Esophagus muscularis mucosa (tissue), 4 donors: ENCODE data around the gene NLRP11. TPM values are rescaled to one million over a fixed set of nuclear protein-coding genes. Genes with fewer than 3 reads are reported as not detected.
"Not testable (repeated sequence)": the region's sequence is repeated elsewhere in the genome, so short reads cannot be mapped to it uniquely, and the experiment has no call there.

Source experiments
- DNase-seq: peaks from one replicate; pipeline ENCODE4 v3.0.0-alpha.2; 2017; ENCODE audit errors: extremely low spot score
- H3K27ac ChIP-seq, 4 donors: fragments of 200-600 bp; sonication (generic); replicated peaks in 1 of 4; 1 replicate in 3 of 4; 2 replicates in 1 of 4; pipeline ENCODE4 v1.5.1; 2016 to 2019; ENCODE audit warnings: mild to moderate bottlenecking in 1 of 4
- H3K27me3 ChIP-seq, 4 donors: fragments of 200-600 bp; sonication (generic); one replicate each; pipeline versions ENCODE4 v1.5.1 to v1.6.0; 2016 to 2019
- H3K36me3 ChIP-seq, 4 donors: fragments of 200-600 bp; sonication (generic); one replicate each; pipeline ENCODE4 v1.5.1; 2016 to 2019
- H3K4me1 ChIP-seq, 4 donors: fragments of 200-600 bp; sonication (generic); one replicate each; pipeline ENCODE4 v1.5.1; 2016 to 2019
- H3K4me3 ChIP-seq, 4 donors: fragments of 200-600 bp; sonication (generic); 1 replicate in 2 of 4; 2 replicates in 2 of 4; pipeline ENCODE4 v1.5.1; 2016 to 2019; ENCODE audit warnings: mild to moderate bottlenecking in 4 of 4, moderate library complexity in 1 of 4
- H3K9me3 ChIP-seq, 4 donors: fragments of 200-600 bp; sonication (generic); 1 replicate in 3 of 4; 2 replicates in 1 of 4; pipeline ENCODE4 v1.5.1; 2016 to 2019
- CTCF ChIP-seq, 3 experiments: fragments of 200-600 bp in 2 of 3; fragments of 450-650 bp in 1 of 3; sonication (generic) in 2 of 3; IDR thresholded peaks; one replicate each; pipeline ENCODE4 v1.5.1; 2017 to 2019; ENCODE audit warnings: antibody characterized with exemption in 3 of 3, mild to moderate bottlenecking in 2 of 3, moderate library complexity in 1 of 3
- EP300 ChIP-seq: sonication (generic); formaldehyde crosslinking; IDR thresholded peaks from one replicate; pipeline ENCODE4 v1.6.1; 2017; ENCODE audit warnings: antibody characterized with exemption
- POLR2A ChIP-seq: fragments of 450-650 bp; IDR thresholded peaks from one replicate; pipeline ENCODE4 v1.6.1; 2017; ENCODE audit warnings: antibody characterized with exemption, moderate library complexity, mild to moderate bottlenecking, low read depth
- POLR2AphosphoS5 ChIP-seq, 2 donors: sonication (generic); formaldehyde crosslinking; IDR thresholded peaks; one replicate each; pipeline ENCODE4 v1.6.1; 2017; ENCODE audit warnings: antibody characterized with exemption in 2 of 2
- WGBS: methylation state at CpG from one replicate; pipeline ENCODE4 v1.1.5; 2018; 5-methylcytosine and 5-hydroxymethylcytosine counted together
- intact Hi-C: fragments of 100-400 bp; cut with DNase I; formaldehyde crosslinking; loops from one replicate; pipeline ENCODE4 v1.15.1; 2023
- total RNA-seq, 4 donors: library from RNA; depleted of rRNA; stranded (reverse); fragments of >200 nt; gene quantifications; one replicate each; pipeline versions ENCODE4 v1.1.0 to v1.2.1, GENCODE V29; 2016

NLRP11 gene
- total RNA-seq, 4 donors from 2014 or later: not detected

GRCh38 chr19:55777528-55777927 lies 54.3 kb downstream of the NLRP11 start:
- Histone ChIP-seq H3K36me3 (no peaks in the 10 kb centered on the region), H3K4me3 (no peak overlapping the region), H3K4me1 (no peaks in the 10 kb centered on the region), H3K9me3 (no peaks in the 10 kb centered on the region), H3K27ac (no peak overlapping the region), H3K27me3 (peaks cover 0 to 42% (median 0%) of the 10 kb centered on the region in 4 donors)
- DNase-seq: no peak
- intact Hi-C loops: no loop called here
- WGBS: 5% methylated on average over 4 of the region's 7 CpGs
- no peak for TF ChIP-seq CTCF (IDR thresholded peaks at IDR 0.05)
- no peak for TF ChIP-seq POLR2AphosphoS5 (IDR thresholded peaks at IDR 0.05)
- TF ChIP-seq POLR2A: no peak
- TF ChIP-seq EP300: no peak

- H3K4me3 ChIP-seq, H3K9me3 ChIP-seq, H3K36me3 ChIP-seq, intact Hi-C loops, H3K27ac ChIP-seq, DNase-seq, H3K27me3 ChIP-seq, H3K4me1 ChIP-seq: not testable (repeated sequence)
- 57% methylated on average over 3 of the region's 3 CpGs for WGBS
These were observed 62.2 kb downstream of the NLRP11 start for GRCh38 chr19:55769632-55770031.

GRCh38 chr19:55768818-55769217 lies 63.0 kb downstream of the NLRP11 start, which contains the start of gene RFPL4AL1:
Gene RFPL4AL1 (plus strand): TSS chr19:55769118. CDS start chr19:55771805, 2,687 bp downstream.
- H3K36me3 ChIP-seq, intact Hi-C loops, H3K4me3 ChIP-seq, H3K9me3 ChIP-seq, DNase-seq, H3K27ac ChIP-seq, H3K4me1 ChIP-seq, H3K27me3 ChIP-seq: not testable (repeated sequence)
- 85% methylated on average over 6 of the region's 6 CpGs for WGBS

- Histone ChIP-seq H3K27me3 (peaks cover 0 to 2% (median 0%) of the 10 kb centered on the region in 4 donors), H3K27ac (no peak overlapping the region), H3K9me3 (no peaks in the 10 kb centered on the region), H3K36me3 (no peaks in the 10 kb centered on the region), H3K4me3 (no peak overlapping the region), H3K4me1 (no peaks in the 10 kb centered on the region)
- 70% methylated on average over 7 of the region's 7 CpGs for WGBS
- no peak for TF ChIP-seq POLR2A
- no peak for TF ChIP-seq EP300
- TF ChIP-seq CTCF (IDR thresholded peaks at IDR 0.05): no peak
- no peak for TF ChIP-seq POLR2AphosphoS5 (IDR thresholded peaks at IDR 0.05)
- intact Hi-C loops: loop anchor here (1.0 kb wide), 1 partner anchor 9 kb away; no protein-coding TSS in a partner anchor
- peak; percentile 3 for DNase-seq
These were observed 65.3 kb downstream of the NLRP11 start for GRCh38 chr19:55766466-55766865.

GRCh38 chr19:55758797-55759196 lies 73.0 kb downstream of the NLRP11 start, which contains the start of gene RFPL4A:
Gene RFPL4A (plus strand): TSS chr19:55759097. CDS start chr19:55761801, 2,704 bp downstream.
- H3K27ac ChIP-seq, intact Hi-C loops, H3K4me3 ChIP-seq, DNase-seq, H3K9me3 ChIP-seq, H3K36me3 ChIP-seq, H3K27me3 ChIP-seq, H3K4me1 ChIP-seq: not testable (repeated sequence)
- WGBS: 82% methylated on average over 3 of the region's 3 CpGs

GRCh38 chr19:55756808-55757207 lies 75.0 kb downstream of the NLRP11 start:
- H3K27me3 ChIP-seq: peaks cover 0 to 12% (median 0%) of the 10 kb centered on the region in 4 donors
- DNase-seq, H3K4me1 ChIP-seq, H3K36me3 ChIP-seq, H3K9me3 ChIP-seq, H3K4me3 ChIP-seq, H3K27ac ChIP-seq: not testable (repeated sequence)
- intact Hi-C loops: loop anchor here (1.0 kb wide), 1 partner anchor 9 kb away; no protein-coding TSS in a partner anchor
- 55% methylated on average over 4 of the region's 4 CpGs for WGBS

- Histone ChIP-seq H3K27ac (no peak overlapping the region), H3K9me3 (no peaks in the 10 kb centered on the region), H3K4me1 (no peaks in the 10 kb centered on the region), H3K36me3 (no peaks in the 10 kb centered on the region), H3K4me3 (no peak overlapping the region), H3K27me3 (peaks cover 0 to 12% (median 0%) of the 10 kb centered on the region in 4 donors)
- intact Hi-C loops: no loop called here
- no peak for DNase-seq
- WGBS: 55% methylated on average over 3 of the region's 3 CpGs
- no peak for TF ChIP-seq POLR2AphosphoS5 (IDR thresholded peaks at IDR 0.05)
- TF ChIP-seq EP300: no peak
- TF ChIP-seq POLR2A: no peak
- TF ChIP-seq CTCF (IDR thresholded peaks at IDR 0.05): no peak
These were observed 78.4 kb downstream of the NLRP11 start for GRCh38 chr19:55753401-55753800.
